GM11168 (cell line): Measurements from ENCODE around the gene COL6A1.

ENCODE experiments used
- in situ Hi-C: fragments of 300-500 bp; cut with MboI; formaldehyde crosslinking; loops from one replicate; pipeline ENCODE4 v1.12.0; 2022; ENCODE audit warnings: low sequenced_read_pairs; ENCODE audit not compliant: unreplicated experiment

Gene COL6A1

GRCh38 chr21:45981151-45982091, at the start of gene COL6A1:
TSS of gene COL6A1 (plus strand) at chr21:45981770. CDS start at chr21:45981851, 81 bp downstream.
- in situ Hi-C loops = no loop called here

- in situ Hi-C loops = no loop called here
These were observed 48.6 kb upstream of the COL6A1 start for GRCh38 chr21:45932922-45933502.

GRCh38 chr21:45934085-45934484, 47.5 kb upstream of the COL6A1 start:
- in situ Hi-C loops = no loop called here

- in situ Hi-C loops = no loop called here
These were observed 47.0 kb upstream of the COL6A1 start for GRCh38 chr21:45934554-45934953.

GRCh38 chr21:45935628-45936027, 45.9 kb upstream of the COL6A1 start:
- in situ Hi-C loops = no loop called here

- in situ Hi-C loops = no loop called here
These were observed 43.7 kb upstream of the COL6A1 start for GRCh38 chr21:45937721-45938452.

- in situ Hi-C loops = no loop called here
These were observed 43.2 kb upstream of the COL6A1 start for GRCh38 chr21:45938453-45938755.

GRCh38 chr21:45938811-45939520, 42.6 kb upstream of the COL6A1 start:
- in situ Hi-C loops = no loop called here

- in situ Hi-C loops = no loop called here
These were observed 42.0 kb upstream of the COL6A1 start for GRCh38 chr21:45939521-45940045.

- in situ Hi-C loops = no loop called here
These were observed 41.5 kb upstream of the COL6A1 start for GRCh38 chr21:45940091-45940490.

- in situ Hi-C loops = no loop called here
These were observed 40.8 kb upstream of the COL6A1 start for GRCh38 chr21:45940621-45941337.

- in situ Hi-C loops = no loop called here
These were observed 40.2 kb upstream of the COL6A1 start for GRCh38 chr21:45941338-45941710.

- in situ Hi-C loops = no loop called here
These were observed 39.6 kb upstream of the COL6A1 start for GRCh38 chr21:45941717-45942546.

- in situ Hi-C loops = no loop called here
These were observed 38.6 kb upstream of the COL6A1 start for GRCh38 chr21:45942755-45943629.

- in situ Hi-C loops = no loop called here
These were observed 37.7 kb upstream of the COL6A1 start for GRCh38 chr21:45943630-45944540.

GRCh38 chr21:45944601-45945000, 37.0 kb upstream of the COL6A1 start:
- in situ Hi-C loops = no loop called here
